ENCODE measurements around the gene CNTNAP3B. TPM values are rescaled to one million over a fixed set of nuclear protein-coding genes. Genes with fewer than 3 reads are reported as not detected.
"Not testable (repeated sequence)": the region's sequence is repeated elsewhere in the genome, so short reads cannot be mapped to it uniquely, and the experiment has no call there.

The CNTNAP3B gene

DNA sequence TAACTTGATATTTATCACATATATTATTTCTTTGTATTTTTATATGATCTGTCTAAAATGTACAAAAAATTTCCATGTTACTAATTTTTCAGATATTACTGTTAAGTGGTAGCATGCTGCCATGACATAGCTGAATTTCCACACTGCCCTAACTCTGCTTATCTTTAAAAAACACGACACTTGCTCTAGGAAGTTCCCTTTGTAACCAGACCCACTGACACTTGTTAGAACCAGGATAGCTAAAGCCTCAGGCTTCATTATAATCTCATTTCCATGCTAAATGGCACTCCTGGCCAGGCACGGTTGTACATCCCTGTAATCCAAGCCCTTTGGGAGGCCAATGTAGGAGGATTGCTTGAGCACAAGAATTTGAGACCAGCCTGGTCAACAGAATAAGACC lies 273.8 kb downstream of the CNTNAP3B start:
- no CpG with 5 or more reads among the region's 2 CpGs for WGBS

GRCh38 chr9:41851848-41852740 lies 277.1 kb downstream of the CNTNAP3B start:
- H3K9ac ChIP-seq (ENCODE audit: low read length); H2AK5ac ChIP-seq (ENCODE audit: low read length, severe bottlenecking); DNase-seq; H3K23ac ChIP-seq (ENCODE audit: low read length in 2 of 2); H3K14ac ChIP-seq (ENCODE audit: low read length in 2 of 2); H2BK15ac ChIP-seq (ENCODE audit: low read depth, poor library complexity, severe bottlenecking); H3K79me1 ChIP-seq (replicated peaks; ENCODE audit: low read length, poor library complexity, severe bottlenecking); H3K4me3 ChIP-seq (ENCODE audit: insufficient read depth in 1 of 2, low read depth in 1 of 2, low read length in 2 of 2); H2BK5ac ChIP-seq (ENCODE audit: low read depth, low read length, poor library complexity, severe bottlenecking); H3K18ac ChIP-seq (ENCODE audit: low read depth in 1 of 2, low read length in 2 of 2); H4K8ac ChIP-seq (ENCODE audit: low read length); H2BK120ac ChIP-seq (ENCODE audit: low read depth, low read length); H3K4ac ChIP-seq (ENCODE audit: low read depth in 1 of 2, low read length in 2 of 2); H3K27me3 ChIP-seq (ENCODE audit: control insufficient read depth in 1 of 2, insufficient read depth in 1 of 2, low read length in 2 of 2); H2BK12ac ChIP-seq (ENCODE audit: low read length in 2 of 2); H3K36me3 ChIP-seq (ENCODE audit: control insufficient read depth in 1 of 2, insufficient read depth in 2 of 2, low read depth in 1 of 2, low read length in 2 of 2); H3K4me1 ChIP-seq (ENCODE audit: control insufficient read depth, insufficient read depth, low read depth, low read length); H2AFZ ChIP-seq (ENCODE audit: low read depth, low read length); H3K4me2 ChIP-seq (ENCODE audit: low read length, poor library complexity, severe bottlenecking); H3K9me3 ChIP-seq (ENCODE audit: control insufficient read depth, low read length); H3K27ac ChIP-seq (ENCODE audit: low read length, poor library complexity, severe bottlenecking); H4K91ac ChIP-seq (ENCODE audit: low read length): not testable (repeated sequence)
- no CpG with 5 or more reads among the region's 9 CpGs for WGBS

More for the DNA sequence above, 273.8 kb downstream of the CNTNAP3B start:
- H3K9me3 ChIP-seq (ENCODE audit: control insufficient read depth, low read length); H2AFZ ChIP-seq (ENCODE audit: low read depth, low read length); H3K79me1 ChIP-seq (replicated peaks; ENCODE audit: low read length, poor library complexity, severe bottlenecking); H4K8ac ChIP-seq (ENCODE audit: low read length); H3K27me3 ChIP-seq (ENCODE audit: control insufficient read depth in 1 of 2, insufficient read depth in 1 of 2, low read length in 2 of 2); H3K36me3 ChIP-seq (ENCODE audit: control insufficient read depth in 1 of 2, insufficient read depth in 2 of 2, low read depth in 1 of 2, low read length in 2 of 2); H2AK5ac ChIP-seq (ENCODE audit: low read length, severe bottlenecking); H3K18ac ChIP-seq (ENCODE audit: low read depth in 1 of 2, low read length in 2 of 2); H2BK120ac ChIP-seq (ENCODE audit: low read depth, low read length); H3K4ac ChIP-seq (ENCODE audit: low read depth in 1 of 2, low read length in 2 of 2); H3K4me3 ChIP-seq (ENCODE audit: insufficient read depth in 1 of 2, low read depth in 1 of 2, low read length in 2 of 2); H3K23ac ChIP-seq (ENCODE audit: low read length in 2 of 2); H2BK15ac ChIP-seq (ENCODE audit: low read depth, poor library complexity, severe bottlenecking); H2BK5ac ChIP-seq (ENCODE audit: low read depth, low read length, poor library complexity, severe bottlenecking); H2BK12ac ChIP-seq (ENCODE audit: low read length in 2 of 2); H3K27ac ChIP-seq (ENCODE audit: low read length, poor library complexity, severe bottlenecking); H3K4me2 ChIP-seq (ENCODE audit: low read length, poor library complexity, severe bottlenecking); H3K4me1 ChIP-seq (ENCODE audit: control insufficient read depth, insufficient read depth, low read depth, low read length); H3K14ac ChIP-seq (ENCODE audit: low read length in 2 of 2); H3K9ac ChIP-seq (ENCODE audit: low read length); DNase-seq; H4K91ac ChIP-seq (ENCODE audit: low read length): not testable (repeated sequence)

DNA sequence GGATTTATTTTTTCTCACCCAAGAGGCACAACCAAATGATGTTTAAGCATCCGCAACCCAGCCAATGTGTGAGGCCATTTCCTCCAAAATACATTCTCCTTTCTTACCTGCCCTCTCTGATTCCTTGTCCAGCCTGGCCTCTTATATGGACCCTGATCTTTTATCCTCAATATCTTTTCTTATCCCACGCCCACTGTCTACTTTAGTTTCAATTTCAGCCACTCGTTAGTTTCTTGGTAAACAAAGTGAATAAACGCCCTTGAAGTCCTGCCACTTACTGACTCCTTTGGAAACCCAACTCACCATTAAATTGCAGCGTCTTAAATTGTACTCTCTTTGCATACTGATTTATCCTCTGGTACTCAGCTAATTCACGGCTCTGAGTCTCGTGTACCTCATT lies 281.4 kb downstream of the CNTNAP3B start:
- WGBS: no CpG with 5 or more reads among the region's 7 CpGs
- not testable (repeated sequence) for H3K4me3 ChIP-seq (ENCODE audit: insufficient read depth in 1 of 2, low read depth in 1 of 2, low read length in 2 of 2); H3K27ac ChIP-seq (ENCODE audit: low read length, poor library complexity, severe bottlenecking); H3K4me1 ChIP-seq (ENCODE audit: control insufficient read depth, insufficient read depth, low read depth, low read length); H3K9ac ChIP-seq (ENCODE audit: low read length); H3K14ac ChIP-seq (ENCODE audit: low read length in 2 of 2); H2BK12ac ChIP-seq (ENCODE audit: low read length in 2 of 2); H3K9me3 ChIP-seq (ENCODE audit: control insufficient read depth, low read length); H4K8ac ChIP-seq (ENCODE audit: low read length); H3K27me3 ChIP-seq (ENCODE audit: control insufficient read depth in 1 of 2, insufficient read depth in 1 of 2, low read length in 2 of 2); DNase-seq; H2BK120ac ChIP-seq (ENCODE audit: low read depth, low read length); H2BK5ac ChIP-seq (ENCODE audit: low read depth, low read length, poor library complexity, severe bottlenecking); H3K4ac ChIP-seq (ENCODE audit: low read depth in 1 of 2, low read length in 2 of 2); H2AK5ac ChIP-seq (ENCODE audit: low read length, severe bottlenecking); H4K91ac ChIP-seq (ENCODE audit: low read length); H2AFZ ChIP-seq (ENCODE audit: low read depth, low read length); H3K23ac ChIP-seq (ENCODE audit: low read length in 2 of 2); H3K4me2 ChIP-seq (ENCODE audit: low read length, poor library complexity, severe bottlenecking); H3K36me3 ChIP-seq (ENCODE audit: control insufficient read depth in 1 of 2, insufficient read depth in 2 of 2, low read depth in 1 of 2, low read length in 2 of 2); H3K79me1 ChIP-seq (replicated peaks; ENCODE audit: low read length, poor library complexity, severe bottlenecking); H2BK15ac ChIP-seq (ENCODE audit: low read depth, poor library complexity, severe bottlenecking); H3K18ac ChIP-seq (ENCODE audit: low read depth in 1 of 2, low read length in 2 of 2)

Small RNA genes lying within 50 kb of the gene (small RNA-seq; reads per million reads assigned to genes)
- not detected for gene RN7SL343P (ENCODE audit: low read depth)
